H1 (cell line): ENCODE data around the gene NFASC. TPM values are rescaled to one million over a fixed set of nuclear protein-coding genes. Genes with fewer than 3 reads are reported as not detected.

ENCODE experiments used
- CTCF ChIA-PET: fragments of 300-600 bp; sonication (Branson Sonifier 250); formaldehyde crosslinking; loops from one replicate; lab custom pipeline; 2021; ENCODE audit not compliant: partially characterized antibody; lab: Charles Lee
- POLR2A ChIA-PET: fragments of 300-600 bp; sonication (Branson Sonifier 250); formaldehyde crosslinking; loops from one replicate; lab custom pipeline; 2021; ENCODE audit warnings: inconsistent platforms; ENCODE audit not compliant: partially characterized antibody; lab: Charles Lee
- DNase-seq, 2 experiments: peaks; one replicate each; pipeline versions ENCODE4 v3.0.0 to v3.0.0-alpha.2; 2010 to 2022; ENCODE audit warnings: low spot score in 2 of 2, low read depth in 1 of 2, mixed read lengths in 1 of 2
- FAIRE-seq: peaks from 2 replicates; lab custom pipeline; 2011; peaks lifted over from hg19 to GRCh38; lab: Jason Lieb, UNC
- H2AFZ ChIP-seq: 2 replicates; pipeline ENCODE4 v1.8.1; 2012; ENCODE audit warnings: low read length, inconsistent platforms
- H2AK5ac ChIP-seq: 2 replicates; pipeline ENCODE4 v1.6.1; 2013; ENCODE audit warnings: low read depth, low read length
- H2BK120ac ChIP-seq: replicated peaks from 2 replicates; pipeline ENCODE3; 2013; ENCODE audit warnings: low read depth, low read length, inconsistent platforms
- H2BK12ac ChIP-seq: 2 replicates; pipeline ENCODE4 v1.6.1; 2013; ENCODE audit warnings: low read depth, low read length
- H2BK15ac ChIP-seq: 2 replicates; pipeline ENCODE4 v1.6.1; 2013; ENCODE audit warnings: low read length
- H2BK20ac ChIP-seq: 2 replicates; pipeline ENCODE4 v1.6.1; 2013; ENCODE audit warnings: low read length
- H2BK5ac ChIP-seq: 2 replicates; pipeline ENCODE4 v1.6.1; 2013; ENCODE audit warnings: low read depth, low read length
- H3K14ac ChIP-seq: 2 replicates; pipeline ENCODE4 v1.6.1; 2013; ENCODE audit warnings: inconsistent platforms; ENCODE audit not compliant: insufficient read length
- H3K18ac ChIP-seq: 2 replicates; pipeline ENCODE4 v1.6.1; 2013; ENCODE audit warnings: low read length; ENCODE audit errors: extremely low read depth
- H3K23ac ChIP-seq: 2 replicates; pipeline ENCODE4 v1.6.1; 2013; ENCODE audit warnings: inconsistent platforms; ENCODE audit not compliant: insufficient read length
- H3K23me2 ChIP-seq: 2 replicates; pipeline ENCODE4 v1.6.1; 2013; ENCODE audit warnings: low read depth, low read length
- H3K27ac ChIP-seq: 2 replicates; pipeline ENCODE4 v1.6.1; 2011; ENCODE audit warnings: low read depth, low read length, inconsistent platforms
- H3K27me3 ChIP-seq, 4 experiments: replicated peaks in 1 of 4; 1 replicate in 1 of 4; 2 replicates in 3 of 4; pipeline versions ENCODE4 v1.6.1 to v1.8.1; 2011 to 2013; ENCODE audit warnings: low read length in 3 of 4, mild to moderate bottlenecking in 3 of 4, inconsistent platforms in 2 of 4, mixed read lengths in 2 of 4, moderate library complexity in 1 of 4; ENCODE audit not compliant: control insufficient read depth in 3 of 4, insufficient read depth in 3 of 4; ENCODE audit errors: extremely low read depth in 1 of 4
- H3K36me3 ChIP-seq, 4 experiments: 2 replicates each; pipeline versions ENCODE4 v1.6.1 to v1.8.1; 2011 to 2013; ENCODE audit warnings: mild to moderate bottlenecking in 4 of 4, low read length in 3 of 4, moderate library complexity in 2 of 4, control low read depth in 1 of 4, inconsistent platforms in 1 of 4; ENCODE audit not compliant: insufficient read depth in 4 of 4, control insufficient read depth in 2 of 4
- H3K4ac ChIP-seq: replicated peaks from 2 replicates; pipeline ENCODE3; 2013; ENCODE audit warnings: low read length, low read depth, mixed read lengths, inconsistent platforms; ENCODE audit not compliant: insufficient read length
- H3K4me1 ChIP-seq, 4 experiments: replicated peaks in 1 of 4; 1 replicate in 1 of 4; 2 replicates in 3 of 4; pipeline versions ENCODE4 v1.6.1 to v1.8.1; 2011 to 2013; ENCODE audit warnings: low read length in 3 of 4, inconsistent platforms in 2 of 4, mixed read lengths in 1 of 4; ENCODE audit not compliant: insufficient read depth in 4 of 4, control insufficient read depth in 3 of 4
- H3K4me2 ChIP-seq, 2 experiments: 2 replicates each; pipeline versions ENCODE4 v1.6.1 to v1.8.1; 2011 to 2013; ENCODE audit warnings: low read depth in 2 of 2, low read length in 2 of 2, control low read depth in 1 of 2, inconsistent platforms in 1 of 2, mild to moderate bottlenecking in 1 of 2; ENCODE audit not compliant: insufficient read depth in 1 of 2
- H3K4me3 ChIP-seq, 4 experiments: fragments of 200-600, 300-600 bp in 1 of 4; sonication (generic), shearing (Covaris generic), sonication (Bioruptor Twin) in 1 of 4; 2 replicates each; pipeline versions ENCODE4 v1.5.1 to v1.8.1; 2011 to 2016; ENCODE audit warnings: low read length in 4 of 4, low read depth in 3 of 4, control low read depth in 2 of 4, inconsistent platforms in 2 of 4, mild to moderate bottlenecking in 2 of 4, mixed read lengths in 1 of 4, moderate library complexity in 1 of 4; ENCODE audit not compliant: insufficient read depth in 2 of 4; ENCODE audit errors: extremely low read depth in 1 of 4
- H3K56ac ChIP-seq: replicated peaks from 2 replicates; pipeline ENCODE3; 2013; ENCODE audit warnings: low read depth, mild to moderate bottlenecking, mixed read lengths, low read length, inconsistent platforms; ENCODE audit not compliant: insufficient read length
- H3K79me1 ChIP-seq: 2 replicates; pipeline ENCODE4 v1.6.1; 2013; ENCODE audit warnings: low read depth, low read length, control low read depth
- H3K79me2 ChIP-seq, 2 experiments: 2 replicates each; pipeline versions ENCODE4 v1.6.1 to v1.8.1; 2012 to 2013; ENCODE audit warnings: low read length in 2 of 2, mild to moderate bottlenecking in 2 of 2, inconsistent platforms in 1 of 2; ENCODE audit not compliant: insufficient read depth in 2 of 2, control insufficient read depth in 1 of 2
- H3K9ac ChIP-seq, 4 experiments: replicated peaks in 1 of 4; 1 replicate in 1 of 4; 2 replicates in 3 of 4; pipeline versions ENCODE4 v1.6.1 to v1.8.1; 2011 to 2013; ENCODE audit warnings: low read depth in 3 of 4, low read length in 3 of 4, control low read depth in 2 of 4, mild to moderate bottlenecking in 2 of 4, moderate library complexity in 2 of 4, inconsistent platforms in 1 of 4; ENCODE audit errors: extremely low read depth in 1 of 4
- H3K9me3 ChIP-seq, 2 experiments: 2 replicates each; pipeline versions ENCODE4 v1.6.1 to v1.8.1; 2012 to 2013; ENCODE audit warnings: mild to moderate bottlenecking in 2 of 2, moderate library complexity in 2 of 2, control low read depth in 1 of 2, inconsistent platforms in 1 of 2, low read depth in 1 of 2, low read length in 1 of 2, mixed read lengths in 1 of 2; ENCODE audit not compliant: insufficient read depth in 2 of 2
- H4K20me1 ChIP-seq, 2 experiments: replicated peaks in 1 of 2; 2 replicates each; pipeline versions ENCODE3 to v1.8.1; 2011 to 2013; ENCODE audit warnings: inconsistent platforms in 2 of 2, low read length in 2 of 2, mild to moderate bottlenecking in 1 of 2; ENCODE audit not compliant: insufficient read depth in 2 of 2, control insufficient read depth in 1 of 2
- H4K5ac ChIP-seq: 2 replicates; pipeline ENCODE4 v1.6.1; 2013; ENCODE audit warnings: low read length, low read depth, mixed read lengths, inconsistent platforms; ENCODE audit not compliant: insufficient read length
- H4K8ac ChIP-seq: 2 replicates; pipeline ENCODE4 v1.8.0; 2013; ENCODE audit warnings: mild to moderate bottlenecking, moderate library complexity, low read length, inconsistent platforms; ENCODE audit not compliant: insufficient read depth; ENCODE audit errors: extremely low read depth
- H4K91ac ChIP-seq: replicated peaks from 2 replicates; pipeline ENCODE3; 2013; ENCODE audit warnings: low read length, mixed read lengths, inconsistent platforms; ENCODE audit not compliant: insufficient read length
- BACH1 ChIP-seq: IDR thresholded peaks from 2 replicates; pipeline ENCODE4 v1.6.1; 2012; ENCODE audit warnings: low read length, improper control_type of control experiment
- CBX8 ChIP-seq: fragments of 300-800, 300-1000 bp; sonication (generic); IDR thresholded peaks from 2 replicates; pipeline ENCODE4 v1.7.1; 2016; ENCODE audit warnings: low read depth, low read length, borderline replicate concordance
- E2F6 ChIP-seq: IDR thresholded peaks from 2 replicates; pipeline ENCODE4 v1.6.1; 2012; ENCODE audit warnings: inconsistent platforms
- HDAC6 ChIP-seq: IDR thresholded peaks from one replicate; pipeline ENCODE4 v1.7.1; 2012; ENCODE audit warnings: low read depth, mild to moderate bottlenecking, inconsistent platforms, low read length, moderate library complexity
- KDM5A ChIP-seq: fragments of 200-600 bp; IDR thresholded peaks from 2 replicates; pipeline ENCODE4 v1.7.1; 2012; ENCODE audit warnings: mild to moderate bottlenecking, low read length, inconsistent platforms, mixed read lengths
- MAFK ChIP-seq: IDR thresholded peaks from 2 replicates; pipeline ENCODE4 v1.6.1; 2012; ENCODE audit warnings: low read depth, mild to moderate bottlenecking, improper control_type of control experiment, low read length
- MAX ChIP-seq: IDR thresholded peaks from 2 replicates; pipeline ENCODE4 v1.6.1; 2012; ENCODE audit warnings: inconsistent platforms
- NANOG ChIP-seq: IDR thresholded peaks from 2 replicates; pipeline ENCODE4 v1.6.1; 2011; ENCODE audit warnings: low read length, low read depth, mild to moderate bottlenecking, inconsistent platforms; ENCODE audit not compliant: insufficient read depth, poor library complexity, severe bottlenecking
- RXRA ChIP-seq: IDR thresholded peaks from 2 replicates; pipeline ENCODE4 v1.6.1; 2011; ENCODE audit warnings: low read depth, mild to moderate bottlenecking, low read length, moderate library complexity; ENCODE audit not compliant: insufficient read depth
- SIN3A ChIP-seq, 2 experiments: IDR thresholded peaks in 1 of 2; conservative IDR thresholded peaks in 1 of 2; 2 replicates each; pipeline ENCODE4 v1.6.1; 2011 to 2012; ENCODE audit warnings: low read length in 2 of 2, improper control_type of control experiment in 1 of 2, low read depth in 1 of 2, mild to moderate bottlenecking in 1 of 2
- SRF ChIP-seq: IDR thresholded peaks from 2 replicates; pipeline ENCODE4 v1.6.1; 2011; ENCODE audit warnings: mild to moderate bottlenecking, low read depth, low read length, moderate library complexity
- TAF1 ChIP-seq: IDR thresholded peaks from 2 replicates; pipeline ENCODE4 v1.6.1; 2011; ENCODE audit warnings: mild to moderate bottlenecking, low read depth, low read length
- WGBS, 2 experiments: shearing (Covaris generic) in 1 of 2; methylation state at CpG; one replicate each; pipeline versions ENCODE4 v1.1.6 to v1.1.7; 2013 to 2015; ENCODE audit warnings: low lambda C conversion rate in 2 of 2, mixed read lengths in 2 of 2, inconsistent platforms in 1 of 2, low coverage in 1 of 2, missing lambda C conversion rate in 1 of 2; ENCODE audit not compliant: insufficient replicate concordance in 2 of 2, insufficient coverage in 1 of 2, insufficient read length in 1 of 2; ENCODE audit errors: extremely low coverage in 1 of 2, missing lambda C conversion rate in 1 of 2; 5-methylcytosine and 5-hydroxymethylcytosine counted together
- polyA plus RNA-seq, 7 experiments: library from polyadenylated mRNA; depleted of rRNA in 3 of 7; stranded (reverse) in 5 of 7; unstranded in 2 of 7; fragments of >200 nt in 5 of 7; fragments of 200-250 nt in 2 of 7; gene quantifications; 1 replicate in 5 of 7; 2 replicates in 1 of 7; 4 replicates in 1 of 7; pipeline versions ENCODE4 v1.2.1 to v1.2.3, GENCODE V29; 2011 to 2013; ENCODE audit warnings: missing spikeins in 2 of 7, mixed read lengths in 2 of 7
- total RNA-seq: library from RNA; stranded (reverse); fragmentation: NEBNext Ultra II Directional; extraction: Animal tissue kit (Norgen Biotek cat#: 25700); gene quantifications from 2 replicates; pipeline ENCODE4 v1.2.1, GENCODE V29; 2021

NFASC gene
- total and polyA plus RNA-seq, 2 of the 8 experiments (the other 6 are each of a cell fraction or from before 2014, with no cell fraction given) = 5.0 to 15.2 TPM

- H4K91ac ChIP-seq = no peak overlapping the region
- H3K18ac ChIP-seq = no peak overlapping the region
- peaks cover 4 to 16% (median 8%) of the 10 kb centered on the region in 4 experiments for H3K4me1 ChIP-seq
- no peaks in the 10 kb centered on the region for H3K36me3 ChIP-seq
- no peak overlapping the region for H2BK5ac ChIP-seq
- H3K27ac ChIP-seq = no peak overlapping the region
- CTCF ChIA-PET = interaction anchor here (1.9 to 33.8 kb wide), 5 partner anchors 10 to 179 kb away, joined by 9 to 1336 read pairs (median 99); partner anchors contain the start of gene TMEM81
- H3K23me2 ChIP-seq = no peaks in the 10 kb centered on the region
- H4K8ac ChIP-seq = no peak overlapping the region
- H2BK12ac ChIP-seq = no peak overlapping the region
- no peak overlapping the region for H2AK5ac ChIP-seq
- H3K79me1 ChIP-seq = no peaks in the 10 kb centered on the region; the same call in 1 of the 2 replicates
- H3K4me3 ChIP-seq = no peak overlapping the region
- FAIRE-seq (no peak), DNase-seq (no peak)
- no peak overlapping the region for H2AFZ ChIP-seq
- H2BK120ac ChIP-seq = no peak overlapping the region
- no peak overlapping the region for H3K4me2 ChIP-seq
- no peak overlapping the region for H3K14ac ChIP-seq
- no peak overlapping the region for H3K23ac ChIP-seq
- H2BK15ac ChIP-seq = no peak overlapping the region
- no peak overlapping the region for H2BK20ac ChIP-seq
- H3K9ac ChIP-seq = no peak overlapping the region
- H3K27me3 ChIP-seq = no peaks in the 10 kb centered on the region; a peak in 1 of 7 replicates
- 95% methylated on average over 17 of the region's 17 CpGs; no CpG with 5 or more reads in 1 of the 2 experiments for WGBS, 2 experiments
- peaks cover 0 to 4% of the 10 kb centered on the region in 2 experiments for H4K20me1 ChIP-seq
- H3K56ac ChIP-seq = no peak overlapping the region
- no peak overlapping the region for H3K4ac ChIP-seq
- no peak overlapping the region for H4K5ac ChIP-seq
- H3K9me3 ChIP-seq = no peaks in the 10 kb centered on the region
- POLR2A ChIA-PET = no interaction called here
- no peaks in the 10 kb centered on the region for H3K79me2 ChIP-seq
- no peak for TF ChIP-seq SIN3A (conservative IDR thresholded peaks at IDR 0.05 in 1 of 2, IDR thresholded peaks at IDR 0.05 in 1 of 2; ENCODE audit: low read depth in 1 of 2, low read length in 2 of 2)
- no peak for TF ChIP-seq TAF1
- no peak for TF ChIP-seq MAX
- no peak for TF ChIP-seq SRF
- TF ChIP-seq HDAC6 = no peak
- no peak for TF ChIP-seq KDM5A
- no peak for TF ChIP-seq RXRA
- TF ChIP-seq MAFK = no peak
- no peak for TF ChIP-seq E2F6
- no peak for TF ChIP-seq CBX8
- TF ChIP-seq NANOG = no peak
- TF ChIP-seq BACH1 = no peak
Observed at GRCh38 chr1:204986181-204986580, 115.5 kb downstream of the NFASC start.
